ENCODE data around the gene ZBTB40. TPM values are rescaled to one million over a fixed set of nuclear protein-coding genes. Genes with fewer than 3 reads are reported as not detected.
A peak's percentile ranks its signal among the peaks of the same experiment; 100 is the strongest.

ZBTB40 gene
- total and polyA plus RNA-seq, 2 of the 13 experiments (the other 11 are each of a cell fraction or from before 2014, with no cell fraction given), result 8.8 to 16.5 TPM

GRCh38 chr1:22414244-22414751 lies 37.4 kb upstream of the ZBTB40 start (continued):
- TF ChIP-seq PHF20 (CRISPR knock-in tag; IDR thresholded peaks at IDR 0.05), result no peak
- TF ChIP-seq BRD4 (CRISPR knock-in tag; IDR thresholded peaks at IDR 0.05), result no peak
- TF ChIP-seq ZBTB1 (CRISPR knock-in tag; IDR thresholded peaks at IDR 0.05; ENCODE audit: borderline replicate concordance), result no peak
- TF ChIP-seq ZSCAN5A (CRISPR knock-in tag; IDR thresholded peaks at IDR 0.05; ENCODE audit: borderline replicate concordance), result no peak
- 0 out of 2 replicates have a peak, but pooled peaks have one; percentile 47 for TF ChIP-seq ZNF772 (CRISPR knock-in tag; IDR thresholded peaks at IDR 0.05)
- TF ChIP-seq RCOR2 (CRISPR knock-in tag; IDR thresholded peaks at IDR 0.05), result peak; percentile 39; the same call in 1 of the 2 replicates
- no peak for TF ChIP-seq AGO1 (IDR thresholded peaks at IDR 0.05; ENCODE audit: low read depth, low read length, poor library complexity, severe bottlenecking)
- TF ChIP-seq GATAD2A (CRISPR knock-in tag; IDR thresholded peaks at IDR 0.05), result peak; percentile 85
- no peak for TF ChIP-seq ZFP90 (CRISPR knock-in tag; IDR thresholded peaks at IDR 0.05; ENCODE audit: borderline replicate concordance)
- TF ChIP-seq PHB2 (IDR thresholded peaks at IDR 0.05; ENCODE audit: partially characterized antibody), result no peak
- TF ChIP-seq ZFP36 (IDR thresholded peaks at IDR 0.05; ENCODE audit: borderline replicate concordance, low read depth, low read length, partially characterized antibody), result no peak
- TF ChIP-seq SRSF9 (IDR thresholded peaks at IDR 0.05; ENCODE audit: borderline replicate concordance, insufficient read depth, low read depth, low read length, poor library complexity, severe bottlenecking), result no peak
- TF ChIP-seq ZNF513 (CRISPR knock-in tag; conservative IDR thresholded peaks at IDR 0.05), result no peak
- TF ChIP-seq NFE2L1 (CRISPR knock-in tag; IDR thresholded peaks at IDR 0.05; ENCODE audit: borderline replicate concordance), result no peak
- TF ChIP-seq ZFAT (CRISPR knock-in tag; conservative IDR thresholded peaks at IDR 0.05), result no peak
- TF ChIP-seq ZKSCAN5 (CRISPR knock-in tag; IDR thresholded peaks at IDR 0.05), result no peak
- no peak for TF ChIP-seq HOXA7 (CRISPR knock-in tag; IDR thresholded peaks at IDR 0.05)
- no peak for TF ChIP-seq MIER2 (CRISPR knock-in tag; IDR thresholded peaks at IDR 0.05)
- peak; percentile 81; the same call in 1 of the 2 replicates for TF ChIP-seq TARDBP (CRISPR knock-in tag; IDR thresholded peaks at IDR 0.05)
- no peak for TF ChIP-seq ASH2L (IDR thresholded peaks at IDR 0.05; ENCODE audit: insufficient read length, low read depth, low read length)
- no peak for TF ChIP-seq PLSCR1 (CRISPR knock-in tag; IDR thresholded peaks at IDR 0.05; ENCODE audit: borderline replicate concordance)
- no peak for TF ChIP-seq FOXM1 (CRISPR knock-in tag; IDR thresholded peaks at IDR 0.05)
- no peak for TF ChIP-seq AKAP8 (CRISPR knock-in tag; IDR thresholded peaks at IDR 0.05)
- no peak for TF ChIP-seq ZNF569 (CRISPR knock-in tag; IDR thresholded peaks at IDR 0.05; ENCODE audit: borderline replicate concordance)
- TF ChIP-seq KAT2B (IDR thresholded peaks at IDR 0.05; ENCODE audit: borderline replicate concordance, low read depth, low read length), result no peak
- no peak for TF ChIP-seq SETDB1 (CRISPR knock-in tag; IDR thresholded peaks at IDR 0.05; ENCODE audit: borderline replicate concordance)
- no peak for TF ChIP-seq ZNF83 (CRISPR knock-in tag; IDR thresholded peaks at IDR 0.05; ENCODE audit: borderline replicate concordance)

All from HepG2 (cell line).